ENCODE data around the gene ATP12A.

Gene ATP12A

GRCh38 chr13:24650161-24650560 is 30.0 kb upstream of the ATP12A start:
- Histone ChIP-seq H4K20me1 (ENCODE audit: low read depth, low read length) (no peaks in the 10 kb centered on the region), H3K27ac (ENCODE audit: low read depth, low read length) (no peak overlapping the region), H3K9ac (ENCODE audit: low read length) (no peak overlapping the region), H3K27me3 (ENCODE audit: low read length) (no peaks in the 10 kb centered on the region), H3K9me3 (ENCODE audit: insufficient read depth, low read length) (no peaks in the 10 kb centered on the region), H3K79me2 (ENCODE audit: insufficient read depth, low read length) (no peaks in the 10 kb centered on the region), H3K36me3 (ENCODE audit: low read length) (no peaks in the 10 kb centered on the region), H3K4me2 (ENCODE audit: low read depth, low read length, poor library complexity, severe bottlenecking) (no peak overlapping the region), H3K4me3 (ENCODE audit: insufficient read depth, low read length, poor library complexity, severe bottlenecking) (no peak overlapping the region), H3K9me2 (replicated peaks; ENCODE audit: insufficient read depth, low read length) (no peaks in the 10 kb centered on the region), H2AFZ (ENCODE audit: low read depth, low read length, severe bottlenecking) (no peak overlapping the region), H3F3A (ENCODE audit: insufficient read depth) (no peaks in the 10 kb centered on the region)
- TF ChIP-seq CTCF (IDR thresholded peaks at IDR 0.05; ENCODE audit: insufficient read depth, low read length, poor library complexity, severe bottlenecking): no peak
- TF ChIP-seq EZH2phosphoT487 (conservative IDR thresholded peaks at IDR 0.05; ENCODE audit: low read length): no peak

- no peak overlapping the region for H3K4me3 ChIP-seq (ENCODE audit: insufficient read depth, low read length, poor library complexity, severe bottlenecking)
- H3K9ac ChIP-seq (ENCODE audit: low read length): no peak overlapping the region
- no peaks in the 10 kb centered on the region for H3K9me3 ChIP-seq (ENCODE audit: insufficient read depth, low read length)
- no peaks in the 10 kb centered on the region for H3F3A ChIP-seq (ENCODE audit: insufficient read depth)
- no peaks in the 10 kb centered on the region for H3K9me2 ChIP-seq (replicated peaks; ENCODE audit: insufficient read depth, low read length)
- H4K20me1 ChIP-seq (ENCODE audit: low read depth, low read length): no peaks in the 10 kb centered on the region
- no peaks in the 10 kb centered on the region for H3K79me2 ChIP-seq (ENCODE audit: insufficient read depth, low read length)
- no peak overlapping the region for H2AFZ ChIP-seq (ENCODE audit: low read depth, low read length, severe bottlenecking)
- H3K36me3 ChIP-seq (ENCODE audit: low read length): no peaks in the 10 kb centered on the region
- TF ChIP-seq CTCF (IDR thresholded peaks at IDR 0.05; ENCODE audit: insufficient read depth, low read length, poor library complexity, severe bottlenecking) (no peak), EZH2phosphoT487 (conservative IDR thresholded peaks at IDR 0.05; ENCODE audit: low read length) (no peak)
- no peak overlapping the region for H3K27ac ChIP-seq (ENCODE audit: low read depth, low read length)
- no peaks in the 10 kb centered on the region for H3K27me3 ChIP-seq (ENCODE audit: low read length)
- H3K4me2 ChIP-seq (ENCODE audit: low read depth, low read length, poor library complexity, severe bottlenecking): no peak overlapping the region
Observed at GRCh38 chr13:24651718-24652345, 28.4 kb upstream of the ATP12A start.

GRCh38 chr13:24652359-24652758 is 27.8 kb upstream of the ATP12A start:
- Histone ChIP-seq H3K4me3 (ENCODE audit: insufficient read depth, low read length, poor library complexity, severe bottlenecking) (no peak overlapping the region), H3K9me2 (replicated peaks; ENCODE audit: insufficient read depth, low read length) (no peaks in the 10 kb centered on the region), H3K36me3 (ENCODE audit: low read length) (no peaks in the 10 kb centered on the region), H3K4me2 (ENCODE audit: low read depth, low read length, poor library complexity, severe bottlenecking) (no peak overlapping the region), H3K9me3 (ENCODE audit: insufficient read depth, low read length) (no peaks in the 10 kb centered on the region), H3F3A (ENCODE audit: insufficient read depth) (no peaks in the 10 kb centered on the region), H4K20me1 (ENCODE audit: low read depth, low read length) (no peaks in the 10 kb centered on the region), H3K27me3 (ENCODE audit: low read length) (no peaks in the 10 kb centered on the region), H3K27ac (ENCODE audit: low read depth, low read length) (no peak overlapping the region), H3K79me2 (ENCODE audit: insufficient read depth, low read length) (no peaks in the 10 kb centered on the region), H2AFZ (ENCODE audit: low read depth, low read length, severe bottlenecking) (no peak overlapping the region), H3K9ac (ENCODE audit: low read length) (no peak overlapping the region)
- TF ChIP-seq EZH2phosphoT487 (conservative IDR thresholded peaks at IDR 0.05; ENCODE audit: low read length): no peak
- no peak for TF ChIP-seq CTCF (IDR thresholded peaks at IDR 0.05; ENCODE audit: insufficient read depth, low read length, poor library complexity, severe bottlenecking)
